ENCODE measurements around the gene CTNNA1.

- TF ChIP-seq, protein P1, sequence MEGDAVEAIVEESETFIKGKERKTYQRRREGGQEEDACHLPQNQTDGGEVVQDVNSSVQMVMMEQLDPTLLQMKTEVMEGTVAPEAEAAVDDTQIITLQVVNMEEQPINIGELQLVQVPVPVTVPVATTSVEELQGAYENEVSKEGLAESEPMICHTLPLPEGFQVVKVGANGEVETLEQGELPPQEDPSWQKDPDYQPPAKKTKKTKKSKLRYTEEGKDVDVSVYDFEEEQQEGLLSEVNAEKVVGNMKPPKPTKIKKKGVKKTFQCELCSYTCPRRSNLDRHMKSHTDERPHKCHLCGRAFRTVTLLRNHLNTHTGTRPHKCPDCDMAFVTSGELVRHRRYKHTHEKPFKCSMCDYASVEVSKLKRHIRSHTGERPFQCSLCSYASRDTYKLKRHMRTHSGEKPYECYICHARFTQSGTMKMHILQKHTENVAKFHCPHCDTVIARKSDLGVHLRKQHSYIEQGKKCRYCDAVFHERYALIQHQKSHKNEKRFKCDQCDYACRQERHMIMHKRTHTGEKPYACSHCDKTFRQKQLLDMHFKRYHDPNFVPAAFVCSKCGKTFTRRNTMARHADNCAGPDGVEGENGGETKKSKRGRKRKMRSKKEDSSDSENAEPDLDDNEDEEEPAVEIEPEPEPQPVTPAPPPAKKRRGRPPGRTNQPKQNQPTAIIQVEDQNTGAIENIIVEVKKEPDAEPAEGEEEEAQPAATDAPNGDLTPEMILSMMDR (tag by site-specific recombination; IDR thresholded peaks at IDR 0.05), result no peak
- no peak for TF ChIP-seq ZNF768 (tag by site-specific recombination; IDR thresholded peaks at IDR 0.05)
- TF ChIP-seq ZNF324 (tag by site-specific recombination; IDR thresholded peaks at IDR 0.05), result no peak
- no peak for TF ChIP-seq MYNN (tag by site-specific recombination; IDR thresholded peaks at IDR 0.05; ENCODE audit: borderline replicate concordance)
- no peak for TF ChIP-seq ZNF114 (tag by site-specific recombination; IDR thresholded peaks at IDR 0.05)
- TF ChIP-seq SETDB1 (IDR thresholded peaks at IDR 0.05; ENCODE audit: insufficient read length, low read length), result no peak
- TF ChIP-seq, protein P2, sequence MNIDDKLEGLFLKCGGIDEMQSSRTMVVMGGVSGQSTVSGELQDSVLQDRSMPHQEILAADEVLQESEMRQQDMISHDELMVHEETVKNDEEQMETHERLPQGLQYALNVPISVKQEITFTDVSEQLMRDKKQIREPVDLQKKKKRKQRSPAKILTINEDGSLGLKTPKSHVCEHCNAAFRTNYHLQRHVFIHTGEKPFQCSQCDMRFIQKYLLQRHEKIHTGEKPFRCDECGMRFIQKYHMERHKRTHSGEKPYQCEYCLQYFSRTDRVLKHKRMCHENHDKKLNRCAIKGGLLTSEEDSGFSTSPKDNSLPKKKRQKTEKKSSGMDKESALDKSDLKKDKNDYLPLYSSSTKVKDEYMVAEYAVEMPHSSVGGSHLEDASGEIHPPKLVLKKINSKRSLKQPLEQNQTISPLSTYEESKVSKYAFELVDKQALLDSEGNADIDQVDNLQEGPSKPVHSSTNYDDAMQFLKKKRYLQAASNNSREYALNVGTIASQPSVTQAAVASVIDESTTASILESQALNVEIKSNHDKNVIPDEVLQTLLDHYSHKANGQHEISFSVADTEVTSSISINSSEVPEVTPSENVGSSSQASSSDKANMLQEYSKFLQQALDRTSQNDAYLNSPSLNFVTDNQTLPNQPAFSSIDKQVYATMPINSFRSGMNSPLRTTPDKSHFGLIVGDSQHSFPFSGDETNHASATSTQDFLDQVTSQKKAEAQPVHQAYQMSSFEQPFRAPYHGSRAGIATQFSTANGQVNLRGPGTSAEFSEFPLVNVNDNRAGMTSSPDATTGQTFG (tag by site-specific recombination; IDR thresholded peaks at IDR 0.05; ENCODE audit: borderline replicate concordance), result no peak
- no peak for TF ChIP-seq ZNF335 (tag by site-specific recombination; conservative IDR thresholded peaks at IDR 0.05)
- TF ChIP-seq, protein P3, sequence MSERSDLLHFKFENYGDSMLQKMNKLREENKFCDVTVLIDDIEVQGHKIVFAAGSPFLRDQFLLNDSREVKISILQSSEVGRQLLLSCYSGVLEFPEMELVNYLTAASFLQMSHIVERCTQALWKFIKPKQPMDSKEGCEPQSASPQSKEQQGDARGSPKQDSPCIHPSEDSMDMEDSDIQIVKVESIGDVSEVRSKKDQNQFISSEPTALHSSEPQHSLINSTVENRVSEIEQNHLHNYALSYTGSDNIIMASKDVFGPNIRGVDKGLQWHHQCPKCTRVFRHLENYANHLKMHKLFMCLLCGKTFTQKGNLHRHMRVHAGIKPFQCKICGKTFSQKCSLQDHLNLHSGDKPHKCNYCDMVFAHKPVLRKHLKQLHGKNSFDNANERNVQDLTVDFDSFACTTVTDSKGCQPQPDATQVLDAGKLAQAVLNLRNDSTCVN (tag by site-specific recombination; optimal IDR thresholded peaks at IDR 0.05), result no peak
- TF ChIP-seq TCF7L2 (IDR thresholded peaks at IDR 0.05; ENCODE audit: borderline replicate concordance, low read depth, low read length), result no peak
- TF ChIP-seq ZNF777 (tag by site-specific recombination; IDR thresholded peaks at IDR 0.05; ENCODE audit: borderline replicate concordance), result no peak
- no peak for TF ChIP-seq YY1 (tag by site-specific recombination; IDR thresholded peaks at IDR 0.05)
Observed at GRCh38 chr5:138736293-138736692, 16.9 kb upstream of the CTNNA1 start.

Data from HEK293 (cell line).